ENCODE measurements around the gene ZNF346.

- TF ChIP-seq ZBTB11 (CRISPR knock-in tag; IDR thresholded peaks at IDR 0.05) (no peak), POLR2A (IDR thresholded peaks at IDR 0.05; ENCODE audit: low read depth, low read length) (no peak), JUND (IDR thresholded peaks at IDR 0.05; ENCODE audit: low read depth, low read length) (no peak), MAX (IDR thresholded peaks at IDR 0.05; ENCODE audit: low read depth, low read length) (no peak), ZNF207 (IDR thresholded peaks at IDR 0.05; ENCODE audit: borderline replicate concordance) (no peak)
Measured at GRCh38 chr5:177024559-177024958, 2.1 kb downstream of the ZNF346 start.
